Cortex of kidney (tissue), 1 donor: ENCODE results near the gene MECR.

ENCODE experiments used
- DNase-seq: peaks from one replicate; lab custom pipeline; 2025; lab: John Stamatoyannopoulos, UW

Gene MECR

GRCh38 chr1:29230553-29231378 lies at the start of gene MECR:
MECR (minus strand) TSS chr1:29230934; CDS start chr1:29230906, 28 bp downstream.
- DNase-seq, result peak; percentile 24

GRCh38 chr1:29279951-29280391 lies 49.2 kb upstream of the MECR start:
- DNase-seq, result no peak

GRCh38 chr1:29279406-29279805 lies 48.7 kb upstream of the MECR start:
- DNase-seq, result no peak

GRCh38 chr1:29278124-29278523 lies 47.4 kb upstream of the MECR start:
- no peak for DNase-seq

- no peak for DNase-seq
Observed at GRCh38 chr1:29275435-29275834, 44.7 kb upstream of the MECR start.

GRCh38 chr1:29272147-29272907 lies 41.6 kb upstream of the MECR start:
- no peak for DNase-seq

- no peak for DNase-seq
Observed at GRCh38 chr1:29271724-29272123, 41.0 kb upstream of the MECR start.

- DNase-seq, result no peak
Observed at GRCh38 chr1:29270929-29271521, 40.3 kb upstream of the MECR start.

GRCh38 chr1:29269382-29269781 lies 38.6 kb upstream of the MECR start:
- no peak for DNase-seq

- DNase-seq, result no peak
Observed at GRCh38 chr1:29267321-29268070, 36.8 kb upstream of the MECR start.

GRCh38 chr1:29266912-29267311 lies 36.2 kb upstream of the MECR start:
- DNase-seq, result no peak

- no peak for DNase-seq
Observed at GRCh38 chr1:29264773-29265389, 34.1 kb upstream of the MECR start.

- DNase-seq, result no peak
Observed at GRCh38 chr1:29260531-29260930, 29.8 kb upstream of the MECR start.

- no peak for DNase-seq
Observed at GRCh38 chr1:29259802-29260441, 29.2 kb upstream of the MECR start.

- DNase-seq, result no peak
Observed at GRCh38 chr1:29258976-29259801, 28.5 kb upstream of the MECR start.

- no peak for DNase-seq
Observed at GRCh38 chr1:29258189-29258975, 27.6 kb upstream of the MECR start.

- no peak for DNase-seq
Observed at GRCh38 chr1:29256979-29257804, 26.5 kb upstream of the MECR start.

GRCh38 chr1:29256394-29256793 lies 25.7 kb upstream of the MECR start:
- DNase-seq, result no peak
